Esophagus (tissue), 2 donors: Measurements from ENCODE around the gene C10orf67. TPM values are rescaled to one million over a fixed set of nuclear protein-coding genes. Genes with fewer than 3 reads are reported as not detected.
"Not testable (repeated sequence)": the region's sequence is repeated elsewhere in the genome, so short reads cannot be mapped to it uniquely, and the experiment has no call there.

ENCODE experiments used
- H3K27ac ChIP-seq, 2 donors: one replicate each; pipeline ENCODE4 v1.5.1; 2013; ENCODE audit warnings: low read depth in 2 of 2, mild to moderate bottlenecking in 2 of 2, inconsistent platforms in 1 of 2, low read length in 1 of 2, moderate library complexity in 1 of 2
- H3K27me3 ChIP-seq, 2 donors: one replicate each; pipeline ENCODE4 v1.6.1; 2013; ENCODE audit warnings: low read length in 2 of 2, control low read depth in 1 of 2, mild to moderate bottlenecking in 1 of 2; ENCODE audit not compliant: insufficient read depth in 2 of 2, control insufficient read depth in 1 of 2
- H3K36me3 ChIP-seq, 2 donors: one replicate each; pipeline ENCODE4 v1.6.1; 2013; ENCODE audit warnings: low read length in 1 of 2; ENCODE audit not compliant: control insufficient read depth in 2 of 2, insufficient read depth in 2 of 2
- H3K4me1 ChIP-seq, 2 donors: one replicate each; pipeline ENCODE4 v1.6.1; 2013; ENCODE audit warnings: low read length in 1 of 2; ENCODE audit not compliant: control insufficient read depth in 2 of 2, insufficient read depth in 2 of 2
- H3K4me3 ChIP-seq, 2 donors: one replicate each; pipeline ENCODE4 v1.5.1; 2013; ENCODE audit warnings: low read length in 2 of 2, mild to moderate bottlenecking in 2 of 2, low read depth in 1 of 2, moderate library complexity in 1 of 2
- H3K9me3 ChIP-seq, 2 donors: one replicate each; pipeline ENCODE4 v1.6.1; 2013; ENCODE audit warnings: mild to moderate bottlenecking in 2 of 2, low read depth in 1 of 2, low read length in 1 of 2, moderate library complexity in 1 of 2; ENCODE audit not compliant: control insufficient read depth in 2 of 2, insufficient read depth in 1 of 2
- WGBS, 2 donors: extraction: QIAGEN DNeasy Blood & Tissue Kit; methylation state at CpG; one replicate each; pipeline ENCODE4 v1.1.7; 2013; 5-methylcytosine and 5-hydroxymethylcytosine counted together
- polyA plus RNA-seq, 2 donors: library from polyadenylated mRNA; stranded (reverse); fragments of 200-250 nt; gene quantifications; one replicate each; pipeline ENCODE4 v1.2.3, GENCODE V29; 2013
- donor health status: healthy with polysubstance abuse.
- donor health status: Bipolar disorder and iron deficiency.

C10orf67 gene
- polyA plus RNA-seq, 2 donors = 0.04 to 0.08 TPM

- H3K36me3 ChIP-seq = no peaks in the 10 kb centered on the region
- H3K27ac ChIP-seq = no peak overlapping the region
- no peaks in the 10 kb centered on the region for H3K9me3 ChIP-seq
- H3K4me3 ChIP-seq = no peak overlapping the region
- no peaks in the 10 kb centered on the region for H3K4me1 ChIP-seq
- 75 to 83% methylated on average over 3 of the region's 3 CpGs for WGBS, 2 donors
- H3K27me3 ChIP-seq = no peaks in the 10 kb centered on the region
Observed at GRCh38 chr10:23376229-23376655, 31.6 kb upstream of the C10orf67 start.

GRCh38 chr10:23375366-23375765, 30.8 kb upstream of the C10orf67 start:
- Histone ChIP-seq H3K4me3 (no peak overlapping the region), H3K27ac (no peak overlapping the region), H3K9me3 (no peaks in the 10 kb centered on the region), H3K36me3 (no peaks in the 10 kb centered on the region), H3K27me3 (no peaks in the 10 kb centered on the region), H3K4me1 (no peaks in the 10 kb centered on the region)
- WGBS, 2 donors = 92 to 95% methylated on average over 4 of the region's 4 CpGs

- no peaks in the 10 kb centered on the region for H3K27me3 ChIP-seq
- no peak overlapping the region for H3K4me3 ChIP-seq
- no peaks in the 10 kb centered on the region for H3K36me3 ChIP-seq
- peaks cover 0 to under 1% of the 10 kb centered on the region in 2 donors for H3K4me1 ChIP-seq
- 33 to 82% methylated on average over 1 of the region's 1 CpG for WGBS, 2 donors
- H3K9me3 ChIP-seq = no peaks in the 10 kb centered on the region
- H3K27ac ChIP-seq = no peak overlapping the region
Observed at GRCh38 chr10:23373156-23373555, 28.6 kb upstream of the C10orf67 start.

GRCh38 chr10:23371073-23371472, 26.5 kb upstream of the C10orf67 start:
- Histone ChIP-seq H3K4me1 (peaks cover 0 to 2% of the 10 kb centered on the region in 2 donors), H3K4me3 (no peak overlapping the region), H3K27me3 (no peaks in the 10 kb centered on the region), H3K9me3 (no peaks in the 10 kb centered on the region), H3K36me3 (no peaks in the 10 kb centered on the region), H3K27ac (no peak overlapping the region)
- WGBS, 2 donors = 47 to 51% methylated on average over 1 of the region's 1 CpG

GRCh38 chr10:23370106-23370505, 25.5 kb upstream of the C10orf67 start:
- H3K27me3 ChIP-seq = no peaks in the 10 kb centered on the region
- 55 to 62% methylated on average over 3 of the region's 3 CpGs for WGBS, 2 donors
- H3K36me3 ChIP-seq = no peaks in the 10 kb centered on the region
- H3K27ac ChIP-seq = no peak overlapping the region
- no peaks in the 10 kb centered on the region for H3K9me3 ChIP-seq
- peaks cover 0 to 2% of the 10 kb centered on the region in 2 donors for H3K4me1 ChIP-seq
- no peak overlapping the region for H3K4me3 ChIP-seq

- Histone ChIP-seq H3K27ac (no peak overlapping the region), H3K36me3 (no peaks in the 10 kb centered on the region), H3K4me3 (no peak overlapping the region), H3K27me3 (no peaks in the 10 kb centered on the region), H3K9me3 (no peaks in the 10 kb centered on the region), H3K4me1 (peaks cover 0 to 2% of the 10 kb centered on the region in 2 donors)
- 47 to 59% methylated on average over 7 of the region's 7 CpGs for WGBS, 2 donors
Observed at GRCh38 chr10:23368816-23369640, 24.4 kb upstream of the C10orf67 start.

GRCh38 chr10:23367896-23368595, 23.4 kb upstream of the C10orf67 start:
- Histone ChIP-seq H3K4me1 (peaks cover 0 to 4% of the 10 kb centered on the region in 2 donors), H3K27me3 (no peaks in the 10 kb centered on the region), H3K4me3 (no peak overlapping the region), H3K9me3 (no peaks in the 10 kb centered on the region), H3K27ac (peak overlapping the region in 1 of 2 donors; percentile 34), H3K36me3 (no peaks in the 10 kb centered on the region)
- WGBS, 2 donors = 79 to 81% methylated on average over 6 of the region's 6 CpGs

GRCh38 chr10:23365417-23366030, 20.9 kb upstream of the C10orf67 start:
- H3K27ac ChIP-seq, H3K9me3 ChIP-seq, H3K36me3 ChIP-seq, H3K27me3 ChIP-seq, H3K4me3 ChIP-seq, H3K4me1 ChIP-seq: not testable (repeated sequence)
- 49 to 58% methylated on average over 4 of the region's 4 CpGs for WGBS, 2 donors

- Histone ChIP-seq H3K9me3 (no peaks in the 10 kb centered on the region), H3K4me3 (no peak overlapping the region), H3K36me3 (no peaks in the 10 kb centered on the region), H3K27me3 (no peaks in the 10 kb centered on the region), H3K4me1 (peaks cover 0 to 4% of the 10 kb centered on the region in 2 donors), H3K27ac (no peak overlapping the region)
- WGBS, 2 donors = 56 to 59% methylated on average over 5 of the region's 5 CpGs
Observed at GRCh38 chr10:23364378-23364777, 19.8 kb upstream of the C10orf67 start.
